Endothelial cell of umbilical vein (primary cell): Measurements from ENCODE around the gene CACNA2D3. TPM values are rescaled to one million over a fixed set of nuclear protein-coding genes. Genes with fewer than 3 reads are reported as not detected.

Experiments
- BruUV-seq: library from RNA; stranded (reverse); fragments of 400-500 nt; replicated peaks from 2 replicates; lab custom pipeline; 2021; lab: Mats Ljungman, UMichigan
- CTCF ChIA-PET: fragments of 300-600, 350-600 bp; sonication (Branson Sonifier 250); formaldehyde crosslinking; loops from one replicate; lab custom pipeline; 2021; ENCODE audit warnings: antibody characterized with exemption, inconsistent platforms; lab: Charles Lee
- POLR2A ChIA-PET: fragments of 300-600, 350-600 bp; sonication (Branson Sonifier 250); formaldehyde crosslinking; loops from one replicate; lab custom pipeline; 2021; ENCODE audit warnings: antibody characterized with exemption, inconsistent platforms; lab: Charles Lee
- DNase-seq: peaks from one replicate; pipeline ENCODE4 v3.0.0-alpha.2; 2011; ENCODE audit warnings: low read depth, low spot score
- FAIRE-seq: peaks from 2 replicates; lab custom pipeline; 2011; peaks lifted over from hg19 to GRCh38; lab: Jason Lieb, UNC
- H2AFZ ChIP-seq: 2 replicates; pipeline ENCODE4 v1.6.0; 2012; ENCODE audit warnings: low read depth, low read length, control low read depth, inconsistent platforms
- H3K27ac ChIP-seq: 2 replicates; pipeline ENCODE4 v1.5.1; 2011; ENCODE audit warnings: low read depth, mild to moderate bottlenecking, control low read depth, low read length, moderate library complexity; ENCODE audit not compliant: insufficient read depth
- H3K27me3 ChIP-seq, 2 experiments: 2 replicates each; pipeline versions ENCODE4 v1.6.0 to v1.6.1; 2011; ENCODE audit warnings: low read length in 2 of 2, mixed read lengths in 1 of 2; ENCODE audit not compliant: control insufficient read depth in 2 of 2, insufficient read depth in 2 of 2
- H3K36me3 ChIP-seq, 2 experiments: 2 replicates in 1 of 2; 3 replicates in 1 of 2; pipeline ENCODE4 v1.5.1; 2011; ENCODE audit warnings: low read length in 2 of 2, mild to moderate bottlenecking in 1 of 2, moderate library complexity in 1 of 2; ENCODE audit not compliant: control insufficient read depth in 2 of 2, insufficient read depth in 2 of 2; ENCODE audit errors: extremely low read depth in 1 of 2
- H3K4me1 ChIP-seq: 3 replicates; pipeline ENCODE4 v1.5.1; 2011; ENCODE audit warnings: mild to moderate bottlenecking, low read length; ENCODE audit not compliant: control insufficient read depth, insufficient read depth; ENCODE audit errors: extremely low read depth
- H3K4me2 ChIP-seq: 2 replicates; pipeline ENCODE4 v1.6.1; 2011; ENCODE audit warnings: low read length, control low read depth, mixed read lengths; ENCODE audit not compliant: insufficient read depth
- H3K4me3 ChIP-seq, 3 experiments: fragments of 200-600 bp in 1 of 3; sonication (generic), shearing (Covaris generic) in 1 of 3; replicated peaks in 1 of 3; 2 replicates each; pipeline ENCODE4 v1.5.1; 2011 to 2016; ENCODE audit warnings: control low read depth in 3 of 3, low read length in 3 of 3, mild to moderate bottlenecking in 2 of 3, inconsistent platforms in 1 of 3, low read depth in 1 of 3, moderate library complexity in 1 of 3; ENCODE audit not compliant: insufficient read depth in 1 of 3
- H3K79me2 ChIP-seq: 2 replicates; pipeline ENCODE4 v1.6.0; 2012; ENCODE audit warnings: low read length, inconsistent platforms; ENCODE audit not compliant: control insufficient read depth, insufficient read depth
- H3K9ac ChIP-seq: replicated peaks from 2 replicates; pipeline ENCODE3; 2011; ENCODE audit warnings: low read length, control low read depth; ENCODE audit not compliant: insufficient read depth; ENCODE audit errors: extremely low read depth
- H3K9me1 ChIP-seq: replicated peaks from 3 replicates; pipeline ENCODE4 v1.6.0; 2011; ENCODE audit warnings: mild to moderate bottlenecking, low read length; ENCODE audit not compliant: control insufficient read depth, insufficient read depth; ENCODE audit errors: extremely low read depth
- H3K9me3 ChIP-seq: replicated peaks from 2 replicates; pipeline ENCODE4 v1.5.1; 2012; ENCODE audit warnings: low read length, inconsistent platforms; ENCODE audit not compliant: control insufficient read depth, insufficient read depth
- H4K20me1 ChIP-seq: replicated peaks from 2 replicates; pipeline ENCODE3; 2011; ENCODE audit warnings: mild to moderate bottlenecking, low read length; ENCODE audit not compliant: control insufficient read depth, insufficient read depth; ENCODE audit errors: extremely low read depth
- CTCF ChIP-seq, 2 donors: IDR thresholded peaks; 1 replicate in 1 of 2; 2 replicates in 1 of 2; pipeline ENCODE4 v1.5.1; 2011; ENCODE audit warnings: low read length in 2 of 2, mild to moderate bottlenecking in 2 of 2, moderate library complexity in 2 of 2, control low read depth in 1 of 2, inconsistent platforms in 1 of 2, low read depth in 1 of 2; ENCODE audit not compliant: insufficient read depth in 1 of 2; ENCODE audit errors: extremely low read depth in 1 of 2
- EZH2 ChIP-seq: IDR thresholded peaks from 2 replicates; pipeline ENCODE4 v1.6.1; 2012; ENCODE audit warnings: borderline replicate concordance, low read depth, mild to moderate bottlenecking, moderate library complexity, low read length, inconsistent platforms; ENCODE audit not compliant: severe bottlenecking
- FOS ChIP-seq: IDR thresholded peaks from 2 replicates; pipeline ENCODE4 v1.6.1; 2011; ENCODE audit warnings: mild to moderate bottlenecking, low read length, moderate library complexity, borderline replicate concordance; ENCODE audit not compliant: insufficient read depth
- GATA2 ChIP-seq: IDR thresholded peaks from 2 replicates; pipeline ENCODE4 v1.7.0; 2011; ENCODE audit warnings: low read depth, mild to moderate bottlenecking, moderate library complexity, mixed read lengths, low read length; ENCODE audit not compliant: insufficient read length, insufficient read depth
- JUN ChIP-seq: IDR thresholded peaks from 2 replicates; pipeline ENCODE4 v1.6.1; 2011; ENCODE audit warnings: borderline replicate concordance, low read depth; ENCODE audit not compliant: insufficient read length, insufficient read depth
- MAX ChIP-seq: IDR thresholded peaks from 2 replicates; pipeline ENCODE4 v1.6.1; 2011; ENCODE audit not compliant: insufficient read depth, insufficient read length
- MYC ChIP-seq: IDR thresholded peaks from one replicate; pipeline ENCODE4 v1.6.1; 2011; ENCODE audit warnings: mild to moderate bottlenecking, low read depth, low read length
- POLR2A ChIP-seq: IDR thresholded peaks from 2 replicates; pipeline ENCODE4 v1.6.1; 2012; ENCODE audit warnings: low read depth, mild to moderate bottlenecking, control low read depth, low read length
- POLR2AphosphoS5 ChIP-seq: IDR thresholded peaks from 2 replicates; pipeline ENCODE4 v1.6.1; 2012; ENCODE audit warnings: low read depth, mild to moderate bottlenecking, control low read depth, low read length, moderate library complexity; ENCODE audit not compliant: insufficient read depth
- dilution Hi-C: fragments of 300-500 bp; cut with MboI; formaldehyde crosslinking; loops from one replicate; pipeline ENCODE4 v1.15.0; 2019; ENCODE audit warnings: low sequenced_read_pairs; ENCODE audit not compliant: extremely low pct_ligation_motif_present
- intact Hi-C: fragments of 100-400 bp; cut with micrococcal nuclease; formaldehyde crosslinking; loops from one replicate; pipeline ENCODE4 v1.10.0; 2022
- polyA plus RNA-seq, 4 experiments: library from polyadenylated mRNA; depleted of rRNA in 3 of 4; stranded (reverse) in 3 of 4; unstranded in 1 of 4; fragments of >200 nt; gene quantifications; 2 replicates each; pipeline versions ENCODE4 v1.2.1 to v1.2.3, GENCODE V29; 2011 to 2012; ENCODE audit warnings: missing spikeins in 1 of 4
- total RNA-seq: library from RNA; stranded (reverse); gene quantifications from 2 replicates; pipeline ENCODE4 v1.2.3, GENCODE V29; 2021

Gene CACNA2D3
- total and polyA plus RNA-seq, 2 donors (not counting 3 experiments of a cell fraction or from before 2014, with no cell fraction given), result not detected

DNA sequence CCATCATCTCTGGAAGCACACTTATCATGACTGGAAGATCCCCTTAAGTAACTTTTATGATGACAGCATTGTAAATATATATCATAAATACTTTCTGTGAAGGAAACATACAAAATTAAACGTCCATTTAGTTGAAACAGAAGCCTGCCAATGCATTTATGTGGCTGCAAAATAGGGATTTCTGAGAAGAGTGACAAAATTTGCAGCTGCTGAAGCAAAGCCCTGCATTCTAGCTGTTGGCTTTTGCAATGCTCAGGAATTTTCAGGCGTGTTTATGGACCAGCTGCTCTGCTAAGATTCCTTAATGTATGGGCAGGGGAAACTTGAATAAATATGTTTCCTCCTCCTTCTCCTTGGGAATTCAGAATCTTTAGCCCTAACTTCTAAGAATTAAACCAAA is 137.3 kb downstream of the CACNA2D3 start:
- Histone ChIP-seq H3K36me3 (no peaks in the 10 kb centered on the region), H3K79me2 (no peaks in the 10 kb centered on the region), H3K27me3 (no peaks in the 10 kb centered on the region), H3K9me3 (peaks cover 3% of the 10 kb centered on the region), H3K4me2 (no peak overlapping the region), H3K9me1 (no peaks in the 10 kb centered on the region), H3K4me1 (no peaks in the 10 kb centered on the region), H2AFZ (no peak overlapping the region), H4K20me1 (no peaks in the 10 kb centered on the region), H3K27ac (no peak overlapping the region), H3K4me3 (no peak overlapping the region), H3K9ac (no peak overlapping the region)
- no peak for TF ChIP-seq GATA2
- no peak for TF ChIP-seq JUN
- TF ChIP-seq EZH2, result no peak
- no peak for TF ChIP-seq FOS
- no peak for TF ChIP-seq MYC
- no peak for TF ChIP-seq MAX
- TF ChIP-seq CTCF (IDR thresholded peaks at IDR 0.05; ENCODE audit: extremely low read depth in 1 of 2, insufficient read depth in 1 of 2, low read depth in 1 of 2, low read length in 2 of 2), result no peak
- no peak for TF ChIP-seq POLR2AphosphoS5
- TF ChIP-seq POLR2A, result no peak
- POLR2A ChIA-PET, result no interaction called here
- DNase-seq (no peak), FAIRE-seq (no peak)
- no TSS peak for BruUV-seq
- intact Hi-C loops, result no loop called here
- dilution Hi-C loops, result no loop called here
- CTCF ChIA-PET, result no interaction called here
